Measurements from ENCODE around the gene ADCY4.

DNA sequence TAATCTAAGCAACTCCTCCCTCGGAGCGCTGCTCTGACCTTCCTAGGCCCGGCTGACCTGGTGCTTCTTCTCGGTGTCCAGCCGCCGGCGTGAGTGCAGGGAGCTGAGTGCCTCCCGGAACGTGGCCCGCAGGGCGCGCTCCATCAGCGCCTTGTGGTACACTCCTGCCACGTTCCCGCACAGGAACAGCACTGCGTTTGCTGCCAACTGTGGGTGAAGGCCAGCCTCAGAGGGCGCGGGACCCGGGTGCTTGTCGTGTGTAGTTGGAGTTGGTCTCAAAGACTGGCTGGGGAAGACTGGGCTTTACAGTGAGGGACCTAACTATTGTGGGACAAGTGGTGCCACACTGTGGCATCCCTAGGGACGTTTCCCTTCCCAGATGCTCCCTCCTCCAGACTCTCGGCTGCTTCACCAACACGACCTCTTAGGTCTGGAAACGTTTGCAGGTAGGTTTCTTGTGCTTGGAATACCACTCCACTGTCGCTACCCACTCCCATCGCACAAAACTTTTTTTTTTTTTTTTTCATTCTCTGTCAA is 3.1 kb downstream of the ADCY4 start:
- TF ChIP-seq, protein P1, sequence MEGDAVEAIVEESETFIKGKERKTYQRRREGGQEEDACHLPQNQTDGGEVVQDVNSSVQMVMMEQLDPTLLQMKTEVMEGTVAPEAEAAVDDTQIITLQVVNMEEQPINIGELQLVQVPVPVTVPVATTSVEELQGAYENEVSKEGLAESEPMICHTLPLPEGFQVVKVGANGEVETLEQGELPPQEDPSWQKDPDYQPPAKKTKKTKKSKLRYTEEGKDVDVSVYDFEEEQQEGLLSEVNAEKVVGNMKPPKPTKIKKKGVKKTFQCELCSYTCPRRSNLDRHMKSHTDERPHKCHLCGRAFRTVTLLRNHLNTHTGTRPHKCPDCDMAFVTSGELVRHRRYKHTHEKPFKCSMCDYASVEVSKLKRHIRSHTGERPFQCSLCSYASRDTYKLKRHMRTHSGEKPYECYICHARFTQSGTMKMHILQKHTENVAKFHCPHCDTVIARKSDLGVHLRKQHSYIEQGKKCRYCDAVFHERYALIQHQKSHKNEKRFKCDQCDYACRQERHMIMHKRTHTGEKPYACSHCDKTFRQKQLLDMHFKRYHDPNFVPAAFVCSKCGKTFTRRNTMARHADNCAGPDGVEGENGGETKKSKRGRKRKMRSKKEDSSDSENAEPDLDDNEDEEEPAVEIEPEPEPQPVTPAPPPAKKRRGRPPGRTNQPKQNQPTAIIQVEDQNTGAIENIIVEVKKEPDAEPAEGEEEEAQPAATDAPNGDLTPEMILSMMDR (IDR thresholded peaks at IDR 0.05), result no peak
- no peak for TF ChIP-seq POLR2A (IDR thresholded peaks at IDR 0.05)
- no peak for TF ChIP-seq EP300 (IDR thresholded peaks at IDR 0.05)
- no peak for TF ChIP-seq POLR2AphosphoS5 (IDR thresholded peaks at IDR 0.05)

All from gastroesophageal sphincter (tissue), 3 donors.